GM19193 (cell line): ENCODE results near the gene HYCC1.

Experiments
- POLR2A ChIP-seq: IDR thresholded peaks from 4 replicates; pipeline ENCODE4 v1.6.1; 2011; ENCODE audit not compliant: insufficient read depth, insufficient read length; ENCODE audit errors: extremely low read depth

Gene HYCC1

DNA sequence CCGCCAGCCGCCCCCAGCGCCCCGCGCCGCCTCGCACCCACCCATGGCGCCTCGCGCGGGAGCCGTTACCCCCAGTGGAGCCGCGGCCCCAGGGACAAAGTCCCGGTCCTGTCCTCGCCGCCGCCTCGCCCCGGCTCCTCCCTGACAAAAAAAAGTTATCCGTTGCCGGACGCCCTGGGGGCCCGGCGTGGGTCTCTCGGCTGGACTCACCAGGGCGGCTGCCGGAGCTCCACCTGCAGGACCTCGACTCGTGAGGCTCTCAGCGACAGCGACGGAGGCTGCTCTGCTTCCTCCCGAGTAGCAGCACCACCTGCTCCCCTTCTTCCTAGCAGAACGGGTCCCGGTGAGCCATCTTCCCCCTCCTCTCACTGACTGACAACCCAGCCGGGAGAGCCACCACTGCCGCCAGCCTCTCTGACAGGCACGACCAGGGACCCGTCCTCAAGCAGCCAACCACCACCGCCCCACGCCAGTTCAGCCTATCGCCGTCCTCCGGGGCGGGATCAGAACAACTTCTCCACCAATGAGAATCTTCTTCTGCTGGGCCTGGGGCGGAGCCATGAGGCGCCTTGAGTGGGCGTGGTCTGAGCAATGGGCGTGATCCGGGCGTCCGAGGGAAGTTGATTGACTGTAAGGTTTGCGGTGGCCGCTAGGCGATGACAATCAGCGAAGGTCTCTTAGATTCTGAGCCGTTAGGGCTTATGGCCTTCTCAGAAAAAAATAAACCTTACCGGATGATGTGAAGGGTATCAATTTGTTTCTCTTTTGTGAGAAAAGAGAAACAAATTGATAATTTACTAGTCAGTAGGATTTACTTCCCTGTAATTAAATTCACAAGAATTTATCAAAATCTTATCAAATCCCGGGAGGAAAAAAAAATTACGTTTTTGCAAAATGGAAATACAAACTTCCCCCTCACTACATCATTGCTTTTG is at the start of gene HYCC1:
HYCC1 (minus strand) TSS at position 416 of the 935 bp plus-strand sequence. CDS start 23,019 bp downstream, outside the sequence.
- peak; percentile 99 for TF ChIP-seq POLR2A

- no peak for TF ChIP-seq POLR2A
These were observed 48.5 kb upstream of the HYCC1 start for GRCh38 chr7:23062452-23062851.

DNA sequence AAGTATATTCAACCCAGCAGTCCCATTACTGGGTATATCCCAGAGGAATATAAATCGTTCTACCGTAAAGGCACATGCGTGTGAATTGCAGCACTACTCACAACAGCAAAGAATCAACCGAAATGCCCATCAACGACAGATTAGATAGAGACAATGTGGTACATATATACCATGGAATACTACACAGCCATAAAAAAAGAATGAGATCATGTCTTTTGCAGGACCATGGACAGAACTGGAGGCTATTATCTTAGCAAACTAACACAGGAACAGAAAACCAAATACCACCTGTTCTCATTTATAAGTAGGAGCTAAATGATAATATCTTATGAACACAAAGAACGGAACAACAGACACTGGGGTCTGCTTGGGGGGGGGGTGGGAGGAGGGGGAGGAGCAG is 47.4 kb upstream of the HYCC1 start:
- no peak for TF ChIP-seq POLR2A

GRCh38 chr7:23058408-23059096 is 44.6 kb upstream of the HYCC1 start:
- no peak for TF ChIP-seq POLR2A

GRCh38 chr7:23055582-23056178 is 41.8 kb upstream of the HYCC1 start:
- TF ChIP-seq POLR2A = no peak

DNA sequence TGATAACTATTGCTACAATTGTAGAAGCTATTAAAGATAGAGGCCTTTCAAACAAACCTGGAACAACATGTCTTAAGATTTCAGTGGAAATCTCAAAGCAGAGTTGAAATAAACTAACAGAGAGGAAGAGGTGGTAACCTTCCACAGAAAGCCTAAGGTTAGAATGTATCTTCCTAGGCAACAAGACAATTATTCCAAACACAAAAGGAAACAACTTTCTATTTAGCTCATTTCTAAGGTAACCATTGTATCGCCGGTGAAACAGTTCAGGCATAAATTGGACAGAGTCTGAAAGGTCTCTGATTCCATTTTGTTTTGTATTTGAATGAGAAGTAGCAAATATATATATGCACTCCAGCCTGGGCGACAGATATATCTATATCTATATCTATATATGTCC is 30.7 kb upstream of the HYCC1 start:
- no peak for TF ChIP-seq POLR2A

GRCh38 chr7:23043441-23043840 is 29.5 kb upstream of the HYCC1 start:
- TF ChIP-seq POLR2A = no peak

GRCh38 chr7:23027261-23027660 is 13.3 kb upstream of the HYCC1 start:
- no peak for TF ChIP-seq POLR2A

DNA sequence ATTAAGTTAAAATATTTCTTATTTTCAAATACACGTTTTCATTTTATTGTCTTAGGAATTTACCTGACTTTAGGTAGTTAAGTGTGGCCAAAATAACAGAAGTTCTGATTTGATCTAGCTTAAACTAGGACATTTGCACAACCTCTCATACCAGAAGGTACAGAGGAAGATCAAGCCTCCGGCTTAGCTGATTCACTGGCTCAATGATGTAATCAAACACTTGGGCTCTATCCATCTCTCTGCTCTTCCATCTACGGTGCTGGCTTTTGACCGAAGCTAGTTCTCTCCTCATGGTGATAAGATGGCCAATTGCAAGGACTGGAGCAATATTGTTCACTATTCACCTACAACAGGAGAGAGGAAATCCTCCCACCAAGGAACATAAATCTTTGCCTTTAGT is 12.2 kb upstream of the HYCC1 start:
- TF ChIP-seq POLR2A = no peak

- no peak for TF ChIP-seq POLR2A
These were observed 10.5 kb upstream of the HYCC1 start for GRCh38 chr7:23024454-23024853.

DNA sequence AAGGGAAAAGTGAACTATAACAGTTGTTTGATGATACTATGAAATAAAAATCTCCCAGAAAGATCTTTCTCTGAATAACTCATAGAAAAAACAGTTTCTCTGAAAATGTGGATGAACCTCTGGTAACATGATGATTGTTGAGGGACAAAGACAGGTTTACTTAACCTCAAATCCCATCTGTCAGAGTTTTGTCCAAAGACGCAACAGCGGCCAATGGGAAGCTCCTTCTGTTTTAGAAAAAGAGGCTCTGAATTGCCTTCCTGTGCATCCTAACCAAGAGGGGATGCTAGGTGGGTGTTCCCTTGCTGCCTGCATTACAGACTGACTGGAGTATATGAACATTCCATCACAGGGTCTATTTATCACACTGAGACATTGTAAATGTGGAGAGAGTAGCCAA is 8.9 kb upstream of the HYCC1 start:
- TF ChIP-seq POLR2A = no peak

- no peak for TF ChIP-seq POLR2A
These were observed 8.4 kb upstream of the HYCC1 start for GRCh38 chr7:23022258-23022769.

DNA sequence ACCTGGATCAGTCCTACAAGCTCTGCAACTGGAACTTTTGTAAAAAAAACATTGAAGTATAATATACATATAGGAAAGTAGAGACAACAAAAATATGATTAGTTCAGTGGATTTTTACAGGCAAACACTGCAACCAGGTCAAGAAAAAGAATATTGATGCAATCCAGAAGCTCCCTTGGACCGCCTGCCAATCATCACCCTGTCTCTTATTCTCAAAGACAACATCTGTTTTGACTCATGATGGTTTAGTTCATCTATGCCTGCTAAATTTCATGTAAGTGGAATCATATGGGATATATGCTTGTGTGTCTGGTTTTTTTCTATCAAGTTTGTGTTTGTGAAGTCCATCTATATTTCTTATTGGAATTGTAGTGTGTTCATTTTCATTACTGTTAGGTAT is 7.7 kb upstream of the HYCC1 start:
- no peak for TF ChIP-seq POLR2A

GRCh38 chr7:23020742-23021401 is 6.9 kb upstream of the HYCC1 start:
- no peak for TF ChIP-seq POLR2A

DNA sequence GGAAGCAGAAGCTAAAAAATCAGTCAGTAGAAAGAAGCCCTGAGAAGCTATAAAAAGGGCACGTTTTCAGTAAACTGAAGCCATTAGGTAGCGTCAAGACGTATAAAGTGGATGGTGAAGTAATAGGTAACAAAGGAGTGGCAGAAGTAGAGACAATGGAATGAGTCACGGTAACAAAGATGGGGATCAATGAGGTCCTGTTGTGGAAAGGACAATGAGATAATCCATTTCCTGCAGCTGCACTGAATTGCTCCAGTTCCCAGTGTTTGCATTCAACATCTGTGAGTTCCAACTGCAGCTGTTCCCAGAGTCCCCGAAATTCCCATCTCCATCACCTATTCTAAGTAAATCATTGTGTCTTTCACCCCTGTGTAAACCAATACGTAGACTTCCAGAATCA is 4.8 kb upstream of the HYCC1 start:
- TF ChIP-seq POLR2A = no peak
